GM21367 (cell line): ENCODE measurements around the gene RBM18.

Experiments used
- ATAC-seq: cut with Tn5 transposase; IDR thresholded peaks from one replicate; pipeline ENCODE4 v1.9.1; 2021; ENCODE audit not compliant: unreplicated experiment

The RBM18 gene

GRCh38 chr9:122223435-122223834 lies 41.2 kb downstream of the RBM18 start:
- ATAC-seq: no peak

GRCh38 chr9:122222791-122223190 lies 41.8 kb downstream of the RBM18 start:
- no peak for ATAC-seq

DNA sequence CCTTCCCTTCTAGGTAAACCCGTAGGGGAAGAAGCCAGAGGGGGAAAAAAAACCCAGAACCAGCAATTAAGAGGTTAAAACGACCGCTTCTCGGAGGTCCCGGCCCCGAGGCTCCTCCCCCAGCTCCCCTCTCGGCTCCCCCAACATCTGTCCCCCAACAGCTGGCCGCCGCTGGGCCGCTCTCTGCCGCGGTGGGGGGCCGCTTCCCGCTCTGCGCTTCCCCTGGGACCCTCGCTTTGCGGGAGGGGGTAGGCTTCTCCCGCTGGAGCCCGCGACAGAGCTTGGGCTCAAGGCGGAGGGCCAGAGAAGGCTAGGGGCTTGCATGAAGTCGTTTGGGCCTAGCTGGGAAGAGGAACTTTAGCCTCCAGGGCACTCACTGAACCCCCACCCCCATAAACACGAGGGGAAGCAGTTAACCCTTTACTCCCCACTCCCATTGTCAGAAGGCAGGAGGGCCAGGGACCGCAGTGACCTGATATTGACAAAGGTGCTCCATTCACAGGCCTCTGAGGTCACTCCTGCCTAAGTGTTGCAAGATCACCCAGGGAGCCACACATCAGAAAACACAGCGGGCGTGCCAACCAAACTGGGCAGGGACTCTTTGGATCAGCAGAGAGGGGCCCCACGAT lies 43.3 kb downstream of the RBM18 start:
- ATAC-seq: no peak

DNA sequence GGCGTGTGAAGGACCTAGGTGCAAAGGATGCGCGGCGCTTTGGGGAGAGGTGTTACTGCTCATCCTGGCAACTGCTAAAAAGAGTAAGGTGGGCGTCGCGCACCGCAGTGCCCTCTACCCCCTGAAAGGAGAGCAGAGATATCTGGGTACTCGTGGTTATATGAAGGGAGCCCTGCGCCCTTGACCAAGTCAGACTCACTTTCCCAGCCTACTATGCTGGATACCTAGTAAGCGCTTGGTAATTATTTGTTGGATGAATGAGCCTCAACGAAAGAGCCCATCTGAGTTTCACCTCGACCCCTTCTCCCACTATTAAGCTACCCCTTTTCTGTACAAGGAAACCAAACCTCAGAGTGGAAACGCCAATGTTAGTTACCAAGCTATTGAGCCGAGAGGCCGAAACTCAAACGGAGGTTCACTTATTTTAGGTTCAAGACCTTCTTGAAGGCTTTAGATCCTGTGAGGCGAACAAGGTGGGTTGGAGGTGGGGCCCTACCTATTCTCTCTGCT lies 43.9 kb downstream of the RBM18 start:
- no peak for ATAC-seq

DNA sequence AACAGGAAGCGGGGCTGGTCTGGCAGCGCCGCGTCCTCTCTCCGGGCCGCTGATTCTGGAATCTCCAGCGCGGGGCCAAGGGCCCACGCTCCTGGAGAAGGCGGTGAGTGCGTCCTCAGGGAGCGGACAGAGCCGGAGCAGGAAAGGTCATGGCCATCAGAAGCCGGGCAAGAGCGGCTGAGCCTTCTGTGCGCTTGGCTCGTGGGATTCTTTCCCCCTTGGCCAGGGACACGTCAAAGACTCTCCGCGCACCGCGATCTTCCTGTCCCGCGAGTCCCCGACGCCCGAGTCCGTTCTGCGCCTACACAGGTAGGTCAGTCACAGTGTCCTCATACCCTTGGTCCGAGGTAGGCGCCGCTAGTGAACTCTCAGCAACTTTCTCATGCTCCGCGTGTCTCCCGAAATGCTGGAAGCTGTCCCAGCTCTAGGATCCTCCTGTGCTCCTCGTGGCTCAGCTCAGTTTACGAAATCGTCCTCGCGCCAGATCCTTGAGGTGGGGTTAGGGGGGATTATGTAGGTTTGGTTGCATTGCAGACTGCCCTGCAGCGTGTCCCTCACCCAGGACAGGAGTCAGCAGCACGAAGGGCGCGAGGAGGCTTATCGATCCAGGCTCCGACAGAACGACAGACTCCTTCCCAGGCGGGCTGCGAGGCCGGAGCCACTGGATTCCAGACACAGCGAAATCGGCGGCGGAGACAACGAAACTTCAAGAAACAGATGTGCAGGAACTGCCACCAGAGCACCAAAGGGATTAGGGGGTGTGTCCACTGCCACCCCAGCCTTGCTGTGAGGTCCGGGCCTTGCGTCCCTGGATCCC lies 44.6 kb downstream of the RBM18 start:
- no peak for ATAC-seq

DNA sequence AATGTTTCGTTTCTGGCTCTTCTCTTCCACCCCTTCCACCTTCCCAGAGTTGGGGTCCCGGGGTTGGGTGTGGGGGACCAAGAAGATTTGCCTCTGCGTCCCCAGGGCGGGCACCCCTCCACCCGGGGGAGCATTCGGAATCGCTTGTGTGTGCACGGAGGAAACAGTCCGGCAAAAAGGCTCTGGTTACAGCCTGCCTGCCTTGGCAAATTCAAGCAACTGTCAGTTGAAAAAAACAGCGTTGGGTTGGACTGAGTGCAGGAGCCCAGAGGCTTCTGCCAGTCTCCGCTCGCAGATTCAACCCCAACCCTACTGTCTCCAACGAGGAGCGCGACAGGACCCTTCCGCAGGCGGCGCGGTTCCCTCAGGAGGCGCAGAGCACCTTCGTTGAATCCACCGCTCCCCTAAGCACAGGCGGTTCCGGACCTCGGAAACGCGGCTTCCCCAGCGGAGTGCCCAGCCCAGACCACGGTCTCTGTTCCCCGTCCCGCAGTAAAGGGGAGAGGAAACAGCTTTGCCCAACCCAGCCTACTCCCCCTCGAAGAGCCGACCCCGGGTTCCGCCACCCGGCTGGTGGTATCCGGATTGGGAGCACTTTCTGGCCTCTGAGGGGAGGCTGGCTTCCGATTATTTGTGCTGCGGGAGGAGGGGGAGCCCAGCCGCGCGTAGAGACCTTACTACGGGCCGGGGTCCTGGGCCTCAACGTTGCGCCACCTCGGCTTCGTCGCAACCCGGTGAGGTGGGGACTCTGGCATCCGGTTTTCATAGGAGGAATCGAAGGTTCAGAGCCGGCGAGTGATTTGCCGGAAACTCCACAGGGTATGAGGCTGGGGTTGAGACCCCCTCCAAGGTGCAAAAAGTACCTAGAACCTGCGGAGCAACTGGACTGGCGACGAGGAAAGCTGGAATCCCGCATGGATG lies 45.4 kb downstream of the RBM18 start:
- no peak for ATAC-seq

GRCh38 chr9:122218071-122218934 lies 46.3 kb downstream of the RBM18 start:
- ATAC-seq: no peak

DNA sequence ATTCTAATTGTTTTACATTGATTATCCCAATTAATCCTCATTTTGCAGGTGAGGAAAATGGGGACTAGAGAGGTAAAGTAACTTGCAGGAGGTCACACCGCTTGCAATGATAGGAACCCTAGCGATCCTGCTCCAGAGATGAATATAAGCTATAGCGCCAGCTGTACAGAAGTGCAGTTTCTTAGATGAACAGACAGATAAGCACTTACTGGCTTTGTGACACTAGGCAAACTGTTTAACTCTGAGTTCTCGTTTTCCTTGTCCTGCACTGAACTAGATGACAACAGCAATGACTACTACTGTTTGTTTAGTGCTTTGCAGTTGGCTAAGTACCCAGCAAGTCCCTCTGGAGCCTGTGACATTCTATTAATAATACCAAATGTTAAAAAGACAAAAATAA lies 47.0 kb downstream of the RBM18 start:
- ATAC-seq: no peak

DNA sequence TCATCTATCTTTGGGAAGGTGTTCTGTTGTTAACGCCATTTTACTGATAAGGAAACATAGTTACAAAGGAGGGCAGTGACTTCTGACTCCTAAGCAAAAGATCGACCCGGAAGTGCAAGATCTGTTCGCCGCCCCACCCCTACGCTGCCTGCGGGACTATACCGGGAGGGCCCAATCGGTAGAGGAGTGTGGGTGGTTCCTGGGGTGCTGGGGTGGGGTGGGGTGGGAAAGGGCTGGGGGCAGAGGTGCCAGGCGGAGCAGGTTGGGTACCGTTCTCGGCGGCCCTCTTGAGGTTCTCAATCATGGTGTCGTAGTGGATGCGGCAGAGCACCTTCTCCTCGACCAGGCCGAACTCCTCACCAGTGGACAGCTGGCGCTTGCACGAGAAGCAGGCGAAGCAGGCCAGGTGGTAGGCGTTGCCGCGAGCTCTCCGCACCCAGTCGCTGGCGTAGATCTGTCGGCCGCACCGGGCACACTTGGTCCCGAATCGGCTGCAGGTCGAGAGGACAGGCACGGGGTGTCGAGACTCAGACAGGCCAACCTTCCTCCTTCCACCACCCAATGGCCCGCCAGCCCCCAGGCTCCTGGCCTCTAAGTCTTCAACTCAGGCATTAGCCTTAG lies 47.7 kb downstream of the RBM18 start:
- ATAC-seq: no peak

DNA sequence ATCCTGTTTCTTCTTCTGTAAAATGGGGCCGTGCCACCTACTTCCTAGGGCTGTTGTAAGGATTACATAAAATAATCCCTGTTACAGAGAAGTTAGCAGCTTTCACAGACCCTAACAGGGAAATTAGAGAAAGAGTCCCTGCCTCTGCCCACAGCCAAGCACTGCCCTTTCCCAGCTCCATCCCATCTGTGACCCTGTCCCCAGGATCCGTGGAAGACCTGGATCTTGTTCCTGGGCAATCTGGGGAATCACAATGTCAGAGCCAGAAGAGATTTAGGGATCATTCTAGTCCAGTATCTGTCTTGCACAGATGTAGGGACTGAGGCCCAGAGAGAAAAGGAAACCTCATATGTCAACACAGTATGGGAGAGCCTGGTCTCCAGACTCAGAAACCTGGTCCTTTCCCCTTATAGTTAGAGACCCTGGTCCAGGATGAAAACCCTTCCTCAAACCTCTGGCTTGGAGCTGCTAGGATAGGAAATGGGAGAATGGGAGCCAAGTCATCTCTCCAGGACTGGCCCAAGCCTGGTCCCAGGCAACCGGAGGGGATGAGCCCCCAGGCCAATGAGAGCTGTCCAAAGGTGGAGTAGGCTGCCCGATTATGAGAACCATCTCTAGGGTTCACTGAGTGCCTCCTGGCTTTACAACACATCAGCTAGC lies 48.4 kb downstream of the RBM18 start:
- no peak for ATAC-seq

GRCh38 chr9:122215663-122216062 lies 49.0 kb downstream of the RBM18 start:
- ATAC-seq: no peak

DNA sequence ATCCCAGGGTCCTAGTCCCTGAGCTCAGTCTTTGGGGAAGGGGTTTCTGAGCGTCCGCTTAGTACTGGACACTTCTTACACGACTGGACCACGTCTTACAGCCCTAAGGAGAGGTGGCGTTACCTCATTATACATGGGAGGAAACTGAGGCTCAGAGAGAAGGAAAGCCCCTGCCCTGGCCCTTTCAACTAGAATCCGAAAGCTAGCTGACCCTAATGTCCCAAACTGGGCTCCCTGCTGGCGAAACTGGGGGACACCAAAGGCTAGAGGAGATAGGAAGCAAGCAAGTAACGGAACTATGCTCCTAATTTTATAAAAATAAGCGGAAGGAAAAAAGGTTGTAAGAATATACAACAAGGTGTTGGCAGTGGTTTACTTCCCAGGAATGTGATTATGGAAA lies 50.1 kb downstream of the RBM18 start:
- ATAC-seq: no peak

DNA sequence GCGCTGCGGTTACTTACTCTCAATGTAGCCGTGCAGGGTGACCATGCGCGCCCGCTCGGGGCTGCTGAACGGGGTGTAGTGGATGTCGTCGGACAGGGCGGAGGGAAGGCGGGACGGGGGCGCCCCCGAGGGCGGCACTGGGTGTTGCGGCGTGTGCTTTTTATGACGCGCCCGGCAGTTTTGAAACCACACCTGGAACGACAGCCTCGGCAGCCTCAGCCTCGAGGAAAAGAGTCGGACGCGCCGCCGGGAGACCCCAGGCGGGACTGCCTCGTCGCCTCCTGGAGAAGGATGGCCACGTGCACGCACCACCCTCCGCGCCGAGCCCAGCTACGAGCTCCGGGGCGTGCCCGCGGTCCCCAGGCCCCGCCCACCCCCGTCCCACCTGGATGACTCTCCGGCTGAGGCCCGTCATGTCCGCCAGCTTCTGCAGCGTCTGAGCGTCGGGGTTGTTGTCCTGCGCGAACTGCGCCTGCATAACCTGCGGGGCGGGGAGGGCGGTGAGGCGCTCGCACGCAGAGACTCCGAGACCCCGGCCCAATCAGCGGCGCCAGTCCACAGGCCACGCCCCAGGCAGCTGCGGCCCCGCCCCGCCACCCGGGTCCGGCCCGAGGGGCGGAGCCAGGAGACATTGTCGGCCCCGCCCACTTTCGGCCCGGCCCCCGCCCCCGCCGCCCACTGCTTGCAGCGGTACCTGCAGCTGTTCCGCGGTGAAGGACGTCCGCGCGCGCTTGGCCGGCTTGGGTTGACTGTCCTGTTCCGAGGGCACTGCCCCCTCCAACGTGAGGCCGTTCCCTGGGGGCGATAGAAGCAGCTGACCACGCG lies 50.8 kb downstream of the RBM18 start:
- ATAC-seq: no peak

- ATAC-seq: no peak
Measured at GRCh38 chr9:122213102-122213588, 51.5 kb downstream of the RBM18 start.

DNA sequence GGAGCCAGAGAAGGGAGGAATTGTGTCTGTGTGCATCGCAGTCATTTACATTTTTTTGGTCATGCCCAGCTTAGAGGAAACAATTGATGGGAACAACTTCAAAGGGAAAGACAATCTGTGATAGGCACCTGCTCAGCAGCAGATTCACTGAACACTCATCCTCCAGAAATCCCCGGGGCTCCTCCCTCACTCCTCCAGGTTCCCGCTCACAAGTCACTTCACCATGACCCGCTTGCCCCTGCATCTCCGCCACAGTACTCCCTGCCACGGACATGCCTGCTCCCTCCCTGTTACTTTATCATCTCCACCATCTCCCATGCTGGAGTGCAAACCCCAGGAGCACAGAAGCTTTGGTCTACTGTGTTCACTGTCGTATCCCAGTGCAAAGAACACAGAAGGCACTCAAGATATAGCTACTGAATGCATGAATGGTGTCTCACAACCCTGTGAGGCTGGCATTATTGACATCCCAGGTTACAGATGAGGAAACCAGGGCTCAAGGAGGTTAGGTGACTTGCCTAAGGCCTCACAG lies 52.1 kb downstream of the RBM18 start:
- ATAC-seq: no peak

DNA sequence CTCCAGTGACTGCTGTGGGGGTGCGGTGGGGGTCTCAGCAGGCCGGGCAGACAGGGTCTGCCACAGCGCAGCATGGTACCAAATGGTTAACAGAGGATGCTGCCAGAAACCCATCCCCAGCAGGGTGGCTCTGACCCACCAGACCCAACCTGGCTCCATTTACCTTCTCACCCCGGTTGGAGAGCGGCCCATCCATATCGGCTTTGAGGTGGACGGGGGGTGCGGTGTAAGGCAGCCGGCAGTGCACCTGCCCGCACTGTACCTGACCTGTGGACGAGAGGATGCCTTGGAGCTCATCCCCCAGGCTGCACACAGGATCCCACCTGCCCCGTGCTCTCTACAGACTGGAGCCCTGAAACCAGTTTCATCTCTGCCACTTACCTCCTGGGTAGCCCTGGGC lies 55.2 kb downstream of the RBM18 start:
- no peak for ATAC-seq

GRCh38 chr9:122207096-122207495 lies 57.5 kb downstream of the RBM18 start:
- ATAC-seq: no peak
